ENCODE measurements around the gene RSRP1. TPM values are rescaled to one million over a fixed set of nuclear protein-coding genes. Genes with fewer than 3 reads are reported as not detected.

RSRP1 gene
- total and polyA plus RNA-seq, 4 experiments from 2014 or later = 33.1 to 494 (median 264) TPM

- no peak overlapping the region for H3K4me3 ChIP-seq (ENCODE audit: low read length in 2 of 2)
- no peaks in the 10 kb centered on the region for H3K27me3 ChIP-seq (ENCODE audit: insufficient read depth, low read length)
- Mint-ChIP-seq H3K9me3 (no peaks in the 10 kb centered on the region), H3K36me3 (peaks cover 0 to 7% of the 10 kb centered on the region in 2 donors), H3K27ac (no peak overlapping the region), H3K4me3 (no peak overlapping the region), H3K27me3 (no peaks in the 10 kb centered on the region), H3K4me1 (peaks cover 6 to 38% (median 17%) of the 10 kb centered on the region in 4 donors)
- H3K9me3 ChIP-seq (ENCODE audit: control insufficient read depth in 1 of 2, low read length in 2 of 2) = no peaks in the 10 kb centered on the region
- POLR2A ChIA-PET (ENCODE audit: partially characterized antibody) = interaction anchor here (1.5 to 3.9 kb wide), 2 partner anchors 9 to 24 kb away, joined by 5 to 28 read pairs; partner anchors contain the start of genes RSRP1 and SYF2
- DNase-seq = no peak
- intact Hi-C loops (cut with micrococcal nuclease) = no loop called here
- no peaks in the 10 kb centered on the region for H3K36me3 ChIP-seq (ENCODE audit: insufficient read depth, low read length)
- CTCF ChIA-PET (ENCODE audit: partially characterized antibody) = interaction anchor here (0.7 to 1.3 kb wide), 2 partner anchors 16 to 55 kb away, joined by 3 read pairs; no protein-coding TSS in a partner anchor
- H3K27ac ChIP-seq (ENCODE audit: low read depth, low read length) = no peak overlapping the region
- H3K4me1 ChIP-seq (ENCODE audit: insufficient read depth, low read length) = peaks cover 7% of the 10 kb centered on the region
Observed at GRCh38 chr1:25255706-25256577, 8.7 kb upstream of the RSRP1 start.

- POLR2A ChIA-PET (ENCODE audit: partially characterized antibody) = interaction anchor here (1.1 kb wide), 1 partner anchor 21 kb away, joined by 4 read pairs; the partner anchor contains the start of gene SYF2
- H3K36me3 ChIP-seq (ENCODE audit: insufficient read depth, low read length) = no peaks in the 10 kb centered on the region
- H3K27ac ChIP-seq (ENCODE audit: low read depth, low read length) = no peak overlapping the region
- no peaks in the 10 kb centered on the region for H3K4me1 ChIP-seq (ENCODE audit: insufficient read depth, low read length)
- no peaks in the 10 kb centered on the region for H3K9me3 ChIP-seq (ENCODE audit: control insufficient read depth in 1 of 2, low read length in 2 of 2)
- CTCF ChIA-PET (ENCODE audit: partially characterized antibody) = interaction anchor here (1.6 kb wide), 1 partner anchor 13 kb away, joined by 4 read pairs; no protein-coding TSS in a partner anchor
- H3K27me3 ChIP-seq (ENCODE audit: insufficient read depth, low read length) = no peaks in the 10 kb centered on the region
- no peak overlapping the region for H3K4me3 ChIP-seq (ENCODE audit: low read length in 2 of 2)
- no peak overlapping the region for H3K4me3 Mint-ChIP-seq
- H3K36me3 Mint-ChIP-seq = peaks cover 0 to 4% of the 10 kb centered on the region in 2 donors
- H3K27me3 Mint-ChIP-seq = no peaks in the 10 kb centered on the region
- no peak overlapping the region for H3K27ac Mint-ChIP-seq
- peaks cover 2 to 22% (median 6%) of the 10 kb centered on the region in 4 donors for H3K4me1 Mint-ChIP-seq
- intact Hi-C loops (cut with micrococcal nuclease) = no loop called here
- DNase-seq = no peak
- no peaks in the 10 kb centered on the region for H3K9me3 Mint-ChIP-seq
Observed at GRCh38 chr1:25253911-25254310, 6.7 kb upstream of the RSRP1 start.

GRCh38 chr1:25247829-25248754 lies 838 bp upstream of the RSRP1 start:
- Mint-ChIP-seq H3K27ac (peak overlapping the region; percentile 67 to 100 (median 99)), H3K27me3 (peaks cover 0 to 2% of the 10 kb centered on the region in 2 donors), H3K36me3 (peaks cover 38 to 49% of the 10 kb centered on the region in 2 donors), H3K9me3 (peaks cover 0 to 20% (median 0%) of the 10 kb centered on the region in 8 donors), H3K4me3 (peak overlapping the region; percentile 96 to 100 (median 98)), H3K4me1 (peaks cover 23 to 57% (median 32%) of the 10 kb centered on the region in 4 donors)
- DNase-seq = no peak
- peaks cover 27% of the 10 kb centered on the region for H3K36me3 ChIP-seq (ENCODE audit: insufficient read depth, low read length)
- H3K4me3 ChIP-seq (ENCODE audit: low read length in 2 of 2) = peak overlapping the region; percentile 60 to 98
- intact Hi-C loops (cut with micrococcal nuclease) = loop anchor here (1.0 to 10.0 kb wide), 7 partner anchors 9 to 1267 kb away; partner anchors contain the start of genes MACO1, SRSF10, SYF2 and TMEM50A
- peak overlapping the region; percentile 97 for H3K27ac ChIP-seq (ENCODE audit: low read depth, low read length)
- H3K27me3 ChIP-seq (ENCODE audit: insufficient read depth, low read length) = no peaks in the 10 kb centered on the region
- ChIA-PET CTCF (ENCODE audit: partially characterized antibody) (interaction anchor here (0.9 to 2.1 kb wide), 2 partner anchors 8 to 16 kb away, joined by 5 to 6 read pairs; partner anchors contain the start of gene SYF2), POLR2A (ENCODE audit: partially characterized antibody) (interaction anchor here (0.5 to 2.9 kb wide), 30 partner anchors 8 to 1224 kb away, joined by 3 to 109 read pairs (median 4); partner anchors contain the start of genes MACO1, MTFR1L, STMN1 and STPG1)
- peaks cover 37% of the 10 kb centered on the region for H3K4me1 ChIP-seq (ENCODE audit: insufficient read depth, low read length)
- H3K9me3 ChIP-seq (ENCODE audit: control insufficient read depth in 1 of 2, low read length in 2 of 2) = no peaks in the 10 kb centered on the region

- Histone ChIP-seq H3K9me3 (ENCODE audit: control insufficient read depth in 1 of 2, low read length in 2 of 2) (no peaks in the 10 kb centered on the region), H3K27ac (ENCODE audit: low read depth, low read length) (peak overlapping the region; percentile 97), H3K36me3 (ENCODE audit: insufficient read depth, low read length) (peaks cover 42% of the 10 kb centered on the region), H3K27me3 (ENCODE audit: insufficient read depth, low read length) (no peaks in the 10 kb centered on the region), H3K4me3 (ENCODE audit: low read length in 2 of 2) (peak overlapping the region; percentile 89 to 98), H3K4me1 (ENCODE audit: insufficient read depth, low read length) (peaks cover 51% of the 10 kb centered on the region)
- peaks cover 0 to 20% (median 0%) of the 10 kb centered on the region in 8 donors for H3K9me3 Mint-ChIP-seq
- peak overlapping the region; percentile 99 to 100 (median 100) for H3K27ac Mint-ChIP-seq
- DNase-seq = peak in 3 of 5 donors; percentile 32 to 50 (median 37)
- H3K36me3 Mint-ChIP-seq = peaks cover 48 to 60% of the 10 kb centered on the region in 2 donors
- peaks cover 0 to 2% of the 10 kb centered on the region in 2 donors for H3K27me3 Mint-ChIP-seq
- intact Hi-C loops (cut with micrococcal nuclease) = loop anchor here (1.0 to 10.0 kb wide), 7 partner anchors 7 to 1266 kb away; partner anchors contain the start of genes MACO1, SRSF10, SYF2 and TMEM50A
- H3K4me3 Mint-ChIP-seq = peak overlapping the region; percentile 96 to 100 (median 98)
- ChIA-PET CTCF (ENCODE audit: partially characterized antibody) (no interaction called here), POLR2A (ENCODE audit: partially characterized antibody) (interaction anchor here (1.0 to 2.9 kb wide), 14 partner anchors 10 to 833 kb away, joined by 4 to 109 read pairs (median 5); partner anchors contain the start of genes MACO1, MTFR1L, STPG1 and SYF2)
- peaks cover 27 to 72% (median 42%) of the 10 kb centered on the region in 4 donors for H3K4me1 Mint-ChIP-seq
Observed at GRCh38 chr1:25246600-25247023, 642 bp downstream of the RSRP1 start.

- intact Hi-C loops (cut with micrococcal nuclease) = loop anchor here (2.0 to 10.0 kb wide), 4 partner anchors 93 to 1265 kb away; partner anchors contain the start of genes SRSF10 and TMEM50A
- Mint-ChIP-seq H3K4me1 (peaks cover 27 to 78% (median 45%) of the 10 kb centered on the region in 4 donors), H3K9me3 (peaks cover 0 to 20% (median 0%) of the 10 kb centered on the region in 8 donors), H3K36me3 (peaks cover 48 to 63% of the 10 kb centered on the region in 2 donors), H3K27ac (peak overlapping the region; percentile 99 to 100 (median 100)), H3K27me3 (peaks cover 0 to 2% of the 10 kb centered on the region in 2 donors), H3K4me3 (peak overlapping the region; percentile 96 to 100 (median 98))
- peak in 1 of 5 donors; percentile 24 for DNase-seq
- Histone ChIP-seq H3K27ac (ENCODE audit: low read depth, low read length) (peak overlapping the region; percentile 97), H3K36me3 (ENCODE audit: insufficient read depth, low read length) (peaks cover 42% of the 10 kb centered on the region), H3K4me3 (ENCODE audit: low read length in 2 of 2) (peak overlapping the region; percentile 89 to 98), H3K9me3 (ENCODE audit: control insufficient read depth in 1 of 2, low read length in 2 of 2) (no peaks in the 10 kb centered on the region), H3K27me3 (ENCODE audit: insufficient read depth, low read length) (no peaks in the 10 kb centered on the region), H3K4me1 (ENCODE audit: insufficient read depth, low read length) (peaks cover 57% of the 10 kb centered on the region)
- POLR2A ChIA-PET (ENCODE audit: partially characterized antibody) = interaction anchor here (0.8 to 6.8 kb wide), 9 partner anchors 11 to 574 kb away, joined by 3 to 109 read pairs (median 18); partner anchors contain the start of genes MACO1, MTFR1L, SYF2 and TMEM50A
- CTCF ChIA-PET (ENCODE audit: partially characterized antibody) = interaction anchor here (2.0 kb wide), 1 partner anchor 13 kb away, joined by 7 read pairs; the partner anchor contains the start of gene SYF2
Observed at GRCh38 chr1:25245809-25246599, 1.2 kb downstream of the RSRP1 start.
